NCI-H2227 treated with DMSO at 0.1 percent for 48 hours (cell line): ENCODE measurements around the gene TLCD2.
A peak's percentile ranks its signal among the peaks of the same experiment; 100 is the strongest.
"Not testable (repeated sequence)": the region's sequence is repeated elsewhere in the genome, so short reads cannot be mapped to it uniquely, and the experiment has no call there.

Experiments used
- DNase-seq: peaks from one replicate; lab custom pipeline; 2025; lab: John Stamatoyannopoulos, UW

Gene TLCD2

GRCh38 chr17:1709971-1710806 is at the start of gene TLCD2:
TSS of gene TLCD2 (minus strand) at chr17:1710377. CDS start at chr17:1710242, 135 bp downstream.
- DNase-seq: peak; percentile 15

- no peak for DNase-seq
Measured at GRCh38 chr17:1759529-1759928, 49.4 kb upstream of the TLCD2 start.

GRCh38 chr17:1758807-1759206 is 48.6 kb upstream of the TLCD2 start:
- no peak for DNase-seq

- no peak for DNase-seq
Measured at GRCh38 chr17:1755827-1756262, 45.7 kb upstream of the TLCD2 start.

- peak; percentile 12 for DNase-seq
Measured at GRCh38 chr17:1755252-1755826, 45.2 kb upstream of the TLCD2 start.

GRCh38 chr17:1754430-1755112 is 44.4 kb upstream of the TLCD2 start:
- DNase-seq: no peak

GRCh38 chr17:1753767-1754429 is 43.7 kb upstream of the TLCD2 start:
- DNase-seq: no peak

GRCh38 chr17:1752425-1753262 is 42.5 kb upstream of the TLCD2 start:
- DNase-seq: no peak

- DNase-seq: no peak
Measured at GRCh38 chr17:1750628-1751027, 40.5 kb upstream of the TLCD2 start.

GRCh38 chr17:1746975-1747543 is 36.9 kb upstream of the TLCD2 start:
- DNase-seq: no peak

- DNase-seq: no peak
Measured at GRCh38 chr17:1745513-1746020, 35.4 kb upstream of the TLCD2 start.

- no peak for DNase-seq
Measured at GRCh38 chr17:1744551-1745512, 34.7 kb upstream of the TLCD2 start.

GRCh38 chr17:1743088-1743439 is 32.9 kb upstream of the TLCD2 start:
- no peak for DNase-seq

- no peak for DNase-seq
Measured at GRCh38 chr17:1742371-1743087, 32.4 kb upstream of the TLCD2 start, which contains the start of gene SERPINF2. TSS of gene SERPINF2 (plus strand) at chr17:1742871. CDS start at chr17:1744996, 2,125 bp downstream.

GRCh38 chr17:1741899-1742298 is 31.7 kb upstream of the TLCD2 start:
- not testable (repeated sequence) for DNase-seq

- DNase-seq: no peak
Measured at GRCh38 chr17:1737531-1738291, 27.5 kb upstream of the TLCD2 start.

- DNase-seq: no peak
Measured at GRCh38 chr17:1736348-1737281, 26.4 kb upstream of the TLCD2 start.
